ENCODE results near the gene SERPIND1.

SERPIND1 gene

GRCh38 chr22:20779014-20779817 is 5.3 kb downstream of the SERPIND1 start:
- H3K4me1 ChIP-seq (ENCODE audit: control insufficient read depth in 1 of 2, insufficient read depth in 1 of 2, low read depth in 1 of 2, low read length in 1 of 2): peaks cover 31% of the 10 kb centered on the region in 2 experiments
- H3K36me3 ChIP-seq: peaks cover 43% of the 10 kb centered on the region
- H3K9me3 ChIP-seq: no peaks in the 10 kb centered on the region
- no peaks in the 10 kb centered on the region for H3K27me3 ChIP-seq
- H3K27ac ChIP-seq: no peak overlapping the region
- no peak for TF ChIP-seq CTCF (IDR thresholded peaks at IDR 0.05)
- no peak overlapping the region for H3K4me3 ChIP-seq (ENCODE audit: low read depth in 1 of 2, low read length in 1 of 2)

- TF ChIP-seq CTCF (IDR thresholded peaks at IDR 0.05): no peak
Measured at GRCh38 chr22:20779818-20780158, 5.9 kb downstream of the SERPIND1 start.

GRCh38 chr22:20781272-20781990 is 7.5 kb downstream of the SERPIND1 start:
- H3K4me3 ChIP-seq (ENCODE audit: low read depth in 1 of 2, low read length in 1 of 2): no peak overlapping the region
- peaks cover 45% of the 10 kb centered on the region for H3K36me3 ChIP-seq
- no peaks in the 10 kb centered on the region for H3K27me3 ChIP-seq
- H3K27ac ChIP-seq: peak overlapping the region; percentile 62
- peaks cover 31 to 32% of the 10 kb centered on the region in 2 experiments for H3K4me1 ChIP-seq (ENCODE audit: control insufficient read depth in 1 of 2, insufficient read depth in 1 of 2, low read depth in 1 of 2, low read length in 1 of 2)
- no peaks in the 10 kb centered on the region for H3K9me3 ChIP-seq
- no peak for TF ChIP-seq CTCF (IDR thresholded peaks at IDR 0.05)

More at GRCh38 chr22:20779818-20780158, 5.9 kb downstream of the SERPIND1 start:
- H3K4me1 ChIP-seq (ENCODE audit: control insufficient read depth in 1 of 2, insufficient read depth in 1 of 2, low read depth in 1 of 2, low read length in 1 of 2): peaks cover 31 to 32% of the 10 kb centered on the region in 2 experiments
- H3K9me3 ChIP-seq: no peaks in the 10 kb centered on the region
- no peak overlapping the region for H3K27ac ChIP-seq
- no peak overlapping the region for H3K4me3 ChIP-seq (ENCODE audit: low read depth in 1 of 2, low read length in 1 of 2)
- H3K36me3 ChIP-seq: peaks cover 41% of the 10 kb centered on the region
- no peaks in the 10 kb centered on the region for H3K27me3 ChIP-seq

- no peaks in the 10 kb centered on the region for H3K27me3 ChIP-seq
- H3K4me3 ChIP-seq (ENCODE audit: low read depth in 1 of 2, low read length in 1 of 2): no peak overlapping the region
- no peaks in the 10 kb centered on the region for H3K9me3 ChIP-seq
- peak overlapping the region; percentile 62 for H3K27ac ChIP-seq
- peaks cover 31 to 32% of the 10 kb centered on the region in 2 experiments for H3K4me1 ChIP-seq (ENCODE audit: control insufficient read depth in 1 of 2, insufficient read depth in 1 of 2, low read depth in 1 of 2, low read length in 1 of 2)
- H3K36me3 ChIP-seq: peaks cover 52% of the 10 kb centered on the region
- no peak for TF ChIP-seq CTCF (IDR thresholded peaks at IDR 0.05)
Measured at GRCh38 chr22:20782083-20782482, 8.2 kb downstream of the SERPIND1 start.

- Histone ChIP-seq H3K9me3 (no peaks in the 10 kb centered on the region), H3K27ac (peak overlapping the region; percentile 62), H3K36me3 (peaks cover 53% of the 10 kb centered on the region), H3K4me1 (ENCODE audit: control insufficient read depth in 1 of 2, insufficient read depth in 1 of 2, low read depth in 1 of 2, low read length in 1 of 2) (peaks cover 31 to 32% of the 10 kb centered on the region in 2 experiments), H3K27me3 (no peaks in the 10 kb centered on the region), H3K4me3 (ENCODE audit: low read depth in 1 of 2, low read length in 1 of 2) (no peak overlapping the region)
- TF ChIP-seq CTCF (IDR thresholded peaks at IDR 0.05): no peak
Measured at GRCh38 chr22:20782596-20783299, 8.8 kb downstream of the SERPIND1 start.
